Heart left ventricle (tissue), 13 donors: Measurements from ENCODE around the gene FAM20C.

Source experiments
- POLR2A ChIP-seq, 2 donors: fragments of 450-650 bp; IDR thresholded peaks; one replicate each; pipeline ENCODE4 v1.6.1; 2017; ENCODE audit warnings: antibody characterized with exemption in 2 of 2, mild to moderate bottlenecking in 2 of 2, moderate library complexity in 2 of 2
- TF ChIP-seq, protein P1 (sequence below), 12 donors: fragments of 200-600 bp; sonication (generic) in 4 of 12; IDR thresholded peaks; one replicate each; pipeline versions ENCODE4 v1.5.0 to v1.8.0; 2018 to 2022; ENCODE audit warnings: antibody characterized with exemption in 12 of 12, mild to moderate bottlenecking in 5 of 12
- donor health status: ischemic (EF 13 %, LVEDD 7.1; RV severe dilation, severe dysfunction).
- donor health status: DM: no; HTN: yes; CAD: no.
- donor health status: DM: no; HTN: no; CAD: no.
- donor health status: ischemic (EF 25% LVEDD 6.9; RV normal size, moderate dysfunction).
- donor health status: ischemic (EF 25% LVEDD 5.7; RV mildly dilated, moderate dysfunction).
- donor health status: ischemic (EF 35%, LVEDD 5.7; RV mildly dilated, moderate dysfunction).
- donor health status: nonischemic (EF 11% LVEDD 7.7; RV severe dilation, severe dysfunction).
- donor health status: DM: yes; HTN: yes; CAD: no.
- donor health status: PGD.
- donor health status: ischemic (EF 29% LVEDD 5.4; RV normal size, mild dysfunction).
- donor health status: nonischemic (EF 23%, LVEDD 6.1; RV moderate dilation, normal function).

- TF ChIP-seq, protein P1, sequence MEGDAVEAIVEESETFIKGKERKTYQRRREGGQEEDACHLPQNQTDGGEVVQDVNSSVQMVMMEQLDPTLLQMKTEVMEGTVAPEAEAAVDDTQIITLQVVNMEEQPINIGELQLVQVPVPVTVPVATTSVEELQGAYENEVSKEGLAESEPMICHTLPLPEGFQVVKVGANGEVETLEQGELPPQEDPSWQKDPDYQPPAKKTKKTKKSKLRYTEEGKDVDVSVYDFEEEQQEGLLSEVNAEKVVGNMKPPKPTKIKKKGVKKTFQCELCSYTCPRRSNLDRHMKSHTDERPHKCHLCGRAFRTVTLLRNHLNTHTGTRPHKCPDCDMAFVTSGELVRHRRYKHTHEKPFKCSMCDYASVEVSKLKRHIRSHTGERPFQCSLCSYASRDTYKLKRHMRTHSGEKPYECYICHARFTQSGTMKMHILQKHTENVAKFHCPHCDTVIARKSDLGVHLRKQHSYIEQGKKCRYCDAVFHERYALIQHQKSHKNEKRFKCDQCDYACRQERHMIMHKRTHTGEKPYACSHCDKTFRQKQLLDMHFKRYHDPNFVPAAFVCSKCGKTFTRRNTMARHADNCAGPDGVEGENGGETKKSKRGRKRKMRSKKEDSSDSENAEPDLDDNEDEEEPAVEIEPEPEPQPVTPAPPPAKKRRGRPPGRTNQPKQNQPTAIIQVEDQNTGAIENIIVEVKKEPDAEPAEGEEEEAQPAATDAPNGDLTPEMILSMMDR (IDR thresholded peaks at IDR 0.05), result no peak
- TF ChIP-seq POLR2A (IDR thresholded peaks at IDR 0.05), result no peak
Measured at GRCh38 chr7:247636-248035, 55.3 kb downstream of the FAM20C start.
